Suprapubic skin (tissue), 3 donors: ENCODE results near the gene DPP10.

ENCODE experiments used
- CTCF ChIP-seq, 2 donors: fragments of 200-600 bp in 1 of 2; fragments of 450-650 bp in 1 of 2; sonication (generic) in 1 of 2; IDR thresholded peaks; one replicate each; pipeline ENCODE4 v1.5.1; 2016 to 2019; ENCODE audit warnings: antibody characterized with exemption in 2 of 2, mild to moderate bottlenecking in 1 of 2, moderate library complexity in 1 of 2
- EP300 ChIP-seq: sonication (generic); formaldehyde crosslinking; IDR thresholded peaks from one replicate; pipeline ENCODE4 v1.6.1; 2017; ENCODE audit warnings: antibody characterized with exemption

- TF ChIP-seq CTCF (IDR thresholded peaks at IDR 0.05), result no peak
- no peak for TF ChIP-seq EP300
Measured at GRCh38 chr2:115825912-115826311, 1383.5 kb downstream of the DPP10 start.
